HepG2 (cell line): Measurements from ENCODE around the gene LAMB4. TPM values are rescaled to one million over a fixed set of nuclear protein-coding genes. Genes with fewer than 3 reads are reported as not detected.

Experiments used
- EEA1 ChIP-seq: sonication (generic); formaldehyde crosslinking; IDR thresholded peaks from 2 replicates; pipeline ENCODE4 v1.5.1; 2020; ENCODE audit warnings: mild to moderate bottlenecking, missing genetic modification reagents, borderline replicate concordance
- ESRRA ChIP-seq: sonication (generic); formaldehyde crosslinking; IDR thresholded peaks from 2 replicates; pipeline ENCODE4 v1.5.1; 2020; ENCODE audit warnings: mild to moderate bottlenecking, low read depth, missing genetic modification reagents
- PHB2 ChIP-seq: fragments of 450-650 bp; IDR thresholded peaks from 2 replicates; pipeline ENCODE4 v1.6.1; 2018; ENCODE audit not compliant: partially characterized antibody
- ZIK1 ChIP-seq: sonication (generic); formaldehyde crosslinking; IDR thresholded peaks from 2 replicates; pipeline ENCODE4 v1.5.0; 2020; ENCODE audit warnings: mild to moderate bottlenecking, low read depth, missing genetic modification reagents, borderline replicate concordance
- polyA plus RNA-seq, 8 experiments: library from polyadenylated mRNA; depleted of rRNA in 3 of 8; stranded (reverse) in 7 of 8; unstranded in 1 of 8; fragments of >200 nt; fragmentation: Illumina TruSeq in 4 of 8; extraction: Trizol in 4 of 8; gene quantifications; 2 replicates each; pipeline versions ENCODE4 v1.2.1 to v1.2.3, GENCODE V29; 2011 to 2016; ENCODE audit warnings: low read depth in 4 of 8, missing spikeins in 1 of 8, mixed read lengths in 1 of 8; ENCODE audit not compliant: insufficient read depth in 1 of 8
- total RNA-seq, 5 experiments: library from RNA; depleted of rRNA; stranded (reverse); fragments of >200 nt; fragmentation: Illumina TruSeq; extraction: Trizol; gene quantifications; 2 replicates each; pipeline ENCODE4 v1.2.3, GENCODE V29; 2016; ENCODE audit warnings: low read depth in 1 of 5
- TF ChIP-seq, protein P1 (sequence below): sonication (generic); formaldehyde crosslinking; IDR thresholded peaks from one replicate; pipeline ENCODE4 v1.5.1; 2020; ENCODE audit warnings: mild to moderate bottlenecking, missing genetic modification reagents; ENCODE audit errors: not compliant biosample characterization
- TF ChIP-seq, protein P2 (sequence below): sonication (generic); formaldehyde crosslinking; IDR thresholded peaks from 2 replicates; pipeline ENCODE4 v1.4.0; 2020; ENCODE audit warnings: missing genetic modification reagents, mild to moderate bottlenecking, borderline replicate concordance

The LAMB4 gene
- total and polyA plus RNA-seq, 2 of the 13 experiments (the other 11 are each of a cell fraction or from before 2014, with no cell fraction given) = 0.05 TPM; not detected in 1

DNA sequence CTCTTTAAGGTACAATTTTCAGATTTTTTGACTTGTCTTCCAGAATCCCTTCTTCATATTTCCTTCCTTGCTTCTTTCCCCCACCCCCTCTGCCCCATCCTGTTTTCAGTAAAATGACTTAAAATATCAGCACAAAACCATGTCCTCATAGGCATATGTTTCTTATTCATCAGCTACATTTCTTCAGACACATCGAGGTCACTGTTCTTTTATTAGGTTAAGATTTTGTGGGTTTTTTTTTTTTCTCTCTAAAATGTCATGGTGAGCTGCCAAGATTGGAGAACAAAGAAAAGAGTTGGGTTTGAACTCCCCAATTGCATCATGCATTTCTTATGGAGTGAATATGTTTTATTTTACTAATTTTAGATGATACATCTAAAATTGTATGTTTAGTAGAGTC lies 35.8 kb downstream of the LAMB4 start (continued):
- TF ChIP-seq, protein P1, sequence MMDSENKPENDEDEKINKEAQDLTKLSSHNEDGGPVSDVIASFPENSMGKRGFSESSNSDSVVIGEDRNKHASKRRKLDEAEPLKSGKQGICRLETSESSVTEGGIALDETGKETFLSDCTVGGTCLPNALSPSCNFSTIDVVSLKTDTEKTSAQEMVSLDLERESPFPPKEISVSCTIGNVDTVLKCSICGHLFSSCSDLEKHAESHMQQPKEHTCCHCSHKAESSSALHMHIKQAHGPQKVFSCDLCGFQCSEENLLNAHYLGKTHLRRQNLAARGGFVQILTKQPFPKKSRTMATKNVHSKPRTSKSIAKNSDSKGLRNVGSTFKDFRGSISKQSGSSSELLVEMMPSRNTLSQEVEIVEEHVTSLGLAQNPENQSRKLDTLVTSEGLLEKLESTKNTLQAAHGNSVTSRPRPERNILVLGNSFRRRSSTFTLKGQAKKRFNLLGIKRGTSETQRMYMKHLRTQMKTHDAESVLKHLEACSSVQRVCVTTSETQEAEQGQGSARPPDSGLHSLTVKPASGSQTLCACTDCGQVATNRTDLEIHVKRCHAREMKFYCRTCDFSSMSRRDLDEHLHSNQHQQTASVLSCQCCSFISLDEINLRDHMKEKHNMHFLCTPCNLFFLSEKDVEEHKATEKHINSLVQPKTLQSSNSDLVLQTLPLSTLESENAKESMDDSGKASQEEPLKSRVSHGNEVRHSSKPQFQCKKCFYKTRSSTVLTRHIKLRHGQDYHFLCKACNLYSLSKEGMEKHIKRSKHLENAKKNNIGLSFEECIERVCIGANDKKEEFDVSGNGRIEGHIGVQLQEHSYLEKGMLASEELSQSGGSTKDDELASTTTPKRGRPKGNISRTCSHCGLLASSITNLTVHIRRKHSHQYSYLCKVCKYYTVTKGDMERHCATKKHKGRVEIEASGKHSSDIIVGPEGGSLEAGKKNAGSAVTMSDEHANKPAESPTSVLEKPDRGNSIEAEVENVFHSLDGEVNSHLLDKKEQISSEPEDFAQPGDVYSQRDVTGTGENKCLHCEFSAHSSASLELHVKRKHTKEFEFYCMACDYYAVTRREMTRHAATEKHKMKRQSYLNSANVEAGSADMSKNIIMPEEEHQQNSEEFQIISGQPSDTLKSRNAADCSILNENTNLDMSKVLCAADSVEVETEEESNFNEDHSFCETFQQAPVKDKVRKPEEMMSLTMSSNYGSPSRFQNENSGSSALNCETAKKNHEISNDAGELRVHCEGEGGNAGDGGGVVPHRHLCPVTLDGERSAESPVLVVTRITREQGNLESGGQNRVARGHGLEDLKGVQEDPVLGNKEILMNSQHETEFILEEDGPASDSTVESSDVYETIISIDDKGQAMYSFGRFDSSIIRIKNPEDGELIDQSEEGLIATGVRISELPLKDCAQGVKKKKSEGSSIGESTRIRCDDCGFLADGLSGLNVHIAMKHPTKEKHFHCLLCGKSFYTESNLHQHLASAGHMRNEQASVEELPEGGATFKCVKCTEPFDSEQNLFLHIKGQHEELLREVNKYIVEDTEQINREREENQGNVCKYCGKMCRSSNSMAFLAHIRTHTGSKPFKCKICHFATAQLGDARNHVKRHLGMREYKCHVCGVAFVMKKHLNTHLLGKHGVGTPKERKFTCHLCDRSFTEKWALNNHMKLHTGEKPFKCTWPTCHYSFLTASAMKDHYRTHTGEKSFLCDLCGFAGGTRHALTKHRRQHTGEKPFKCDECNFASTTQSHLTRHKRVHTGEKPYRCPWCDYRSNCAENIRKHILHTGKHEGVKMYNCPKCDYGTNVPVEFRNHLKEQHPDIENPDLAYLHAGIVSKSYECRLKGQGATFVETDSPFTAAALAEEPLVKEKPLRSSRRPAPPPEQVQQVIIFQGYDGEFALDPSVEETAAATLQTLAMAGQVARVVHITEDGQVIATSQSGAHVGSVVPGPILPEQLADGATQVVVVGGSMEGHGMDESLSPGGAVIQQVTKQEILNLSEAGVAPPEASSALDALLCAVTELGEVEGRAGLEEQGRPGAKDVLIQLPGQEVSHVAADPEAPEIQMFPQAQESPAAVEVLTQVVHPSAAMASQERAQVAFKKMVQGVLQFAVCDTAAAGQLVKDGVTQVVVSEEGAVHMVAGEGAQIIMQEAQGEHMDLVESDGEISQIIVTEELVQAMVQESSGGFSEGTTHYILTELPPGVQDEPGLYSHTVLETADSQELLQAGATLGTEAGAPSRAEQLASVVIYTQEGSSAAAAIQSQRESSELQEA (CRISPR knock-in tag) = no peak
- TF ChIP-seq ZIK1 (CRISPR knock-in tag) (no peak), EEA1 (CRISPR knock-in tag) (no peak), ESRRA (no peak), PHB2 (no peak)
- TF ChIP-seq, protein P2, sequence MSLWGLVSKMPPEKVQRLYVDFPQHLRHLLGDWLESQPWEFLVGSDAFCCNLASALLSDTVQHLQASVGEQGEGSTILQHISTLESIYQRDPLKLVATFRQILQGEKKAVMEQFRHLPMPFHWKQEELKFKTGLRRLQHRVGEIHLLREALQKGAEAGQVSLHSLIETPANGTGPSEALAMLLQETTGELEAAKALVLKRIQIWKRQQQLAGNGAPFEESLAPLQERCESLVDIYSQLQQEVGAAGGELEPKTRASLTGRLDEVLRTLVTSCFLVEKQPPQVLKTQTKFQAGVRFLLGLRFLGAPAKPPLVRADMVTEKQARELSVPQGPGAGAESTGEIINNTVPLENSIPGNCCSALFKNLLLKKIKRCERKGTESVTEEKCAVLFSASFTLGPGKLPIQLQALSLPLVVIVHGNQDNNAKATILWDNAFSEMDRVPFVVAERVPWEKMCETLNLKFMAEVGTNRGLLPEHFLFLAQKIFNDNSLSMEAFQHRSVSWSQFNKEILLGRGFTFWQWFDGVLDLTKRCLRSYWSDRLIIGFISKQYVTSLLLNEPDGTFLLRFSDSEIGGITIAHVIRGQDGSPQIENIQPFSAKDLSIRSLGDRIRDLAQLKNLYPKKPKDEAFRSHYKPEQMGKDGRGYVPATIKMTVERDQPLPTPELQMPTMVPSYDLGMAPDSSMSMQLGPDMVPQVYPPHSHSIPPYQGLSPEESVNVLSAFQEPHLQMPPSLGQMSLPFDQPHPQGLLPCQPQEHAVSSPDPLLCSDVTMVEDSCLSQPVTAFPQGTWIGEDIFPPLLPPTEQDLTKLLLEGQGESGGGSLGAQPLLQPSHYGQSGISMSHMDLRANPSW (CRISPR knock-in tag) = no peak
